HG03097 (cell line): ENCODE measurements around the gene ELP1.
"Not testable (repeated sequence)": the region's sequence is repeated elsewhere in the genome, so short reads cannot be mapped to it uniquely, and the experiment has no call there.

Experiments used
- ATAC-seq: cut with Tn5 transposase; IDR thresholded peaks from one replicate; pipeline ENCODE4 v1.9.1; 2021; ENCODE audit not compliant: unreplicated experiment, low FRiP score

Gene ELP1

DNA sequence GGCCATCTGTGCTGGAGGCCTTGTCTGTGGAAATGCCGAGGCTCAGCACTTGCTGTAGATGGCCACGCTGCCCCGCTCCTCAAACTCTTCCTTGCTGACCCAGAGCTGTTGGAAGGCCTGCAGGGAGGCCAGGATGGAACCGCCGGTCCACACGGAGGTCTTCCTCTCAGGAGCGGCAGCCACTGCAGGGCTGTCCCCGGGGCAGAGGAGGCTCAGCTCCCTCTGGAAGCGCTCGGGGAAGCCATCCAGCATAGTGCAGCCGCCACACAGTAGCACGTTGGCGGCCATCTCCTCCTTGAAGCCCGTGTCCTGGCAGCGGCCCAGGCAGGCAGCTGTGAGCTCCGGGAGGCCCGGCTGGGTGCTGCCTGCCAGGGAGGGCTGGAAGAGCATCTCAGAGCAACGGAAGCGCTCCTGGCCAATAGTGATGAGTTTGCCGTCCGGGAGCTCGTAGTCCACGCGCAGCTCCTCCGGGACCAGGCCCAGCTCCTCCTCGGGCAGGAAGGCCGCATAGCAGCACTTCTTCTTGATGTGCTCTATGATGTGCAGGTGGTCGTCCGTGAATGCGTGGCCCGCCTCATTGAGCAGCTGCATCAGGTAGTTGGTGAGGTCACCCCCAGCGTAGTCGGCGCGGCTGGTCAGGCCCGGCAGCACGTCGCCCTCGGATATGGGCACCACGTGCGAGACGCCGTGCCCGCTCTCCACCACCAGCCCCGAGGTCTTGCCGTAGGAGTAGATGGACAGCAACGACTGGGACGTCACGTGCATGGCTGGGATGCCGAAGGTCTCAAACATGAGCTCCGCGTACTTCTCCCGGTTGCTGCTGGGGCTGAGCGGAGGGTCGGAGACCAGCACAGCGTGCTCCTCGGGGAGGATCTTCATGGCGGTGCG, 79.0 kb downstream of the ELP1 start:
- ATAC-seq = no peak

GRCh38 chr9:108854094-108854493, 79.8 kb downstream of the ELP1 start:
- no peak for ATAC-seq

GRCh38 chr9:108852079-108852478, 81.8 kb downstream of the ELP1 start:
- ATAC-seq = no peak

DNA sequence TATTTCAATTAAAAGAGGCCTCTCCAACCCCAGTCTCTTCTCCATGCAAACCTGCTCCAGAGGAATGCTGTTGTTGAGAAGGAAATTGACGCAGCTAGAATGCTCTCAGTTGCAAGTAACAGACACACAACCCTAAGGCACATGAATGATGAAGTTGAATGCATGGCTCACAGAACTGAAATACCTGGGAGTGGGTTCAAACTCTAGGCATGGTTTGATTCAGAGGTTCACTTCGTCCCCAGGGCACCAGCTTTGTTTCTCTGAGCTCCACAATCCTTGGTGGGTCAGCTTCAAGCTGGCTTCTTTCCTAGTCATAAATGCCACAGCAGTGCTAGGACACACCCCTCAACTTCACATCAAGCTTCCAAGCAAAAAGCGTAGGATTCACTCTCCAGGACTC, 82.8 kb downstream of the ELP1 start:
- no peak for ATAC-seq

DNA sequence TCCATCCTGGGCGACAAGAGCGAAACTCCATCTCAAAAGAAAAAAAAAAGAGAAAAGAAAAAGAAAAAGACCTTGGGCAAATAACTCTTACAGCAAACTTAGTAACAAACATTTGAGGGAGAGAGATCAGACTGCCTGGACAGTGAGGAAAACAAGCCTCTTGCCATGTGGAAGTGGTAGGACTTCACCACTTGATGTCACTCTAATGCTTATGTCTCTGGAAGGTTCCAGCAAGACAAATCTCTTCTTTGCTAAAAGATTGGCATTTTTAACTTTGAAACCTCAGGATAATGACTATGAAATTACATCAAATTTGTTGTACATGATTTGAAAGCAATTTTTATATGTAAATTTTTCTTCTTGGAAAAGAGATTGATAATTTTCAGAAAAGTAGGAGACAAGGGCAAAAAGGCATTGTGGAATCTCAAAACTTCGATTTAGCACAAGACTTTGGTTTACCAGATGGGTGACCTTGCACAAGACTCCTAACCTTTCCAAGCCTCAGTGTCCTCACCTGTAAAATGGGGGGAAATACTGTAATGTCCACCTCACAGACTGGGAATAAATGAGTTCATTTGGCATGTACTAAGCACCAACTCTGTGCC, 83.5 kb downstream of the ELP1 start:
- ATAC-seq = no peak

- not testable (repeated sequence) for ATAC-seq
Measured at GRCh38 chr9:108848296-108848695, 85.6 kb downstream of the ELP1 start.

GRCh38 chr9:108845947-108846346, 88.0 kb downstream of the ELP1 start:
- no peak for ATAC-seq

DNA sequence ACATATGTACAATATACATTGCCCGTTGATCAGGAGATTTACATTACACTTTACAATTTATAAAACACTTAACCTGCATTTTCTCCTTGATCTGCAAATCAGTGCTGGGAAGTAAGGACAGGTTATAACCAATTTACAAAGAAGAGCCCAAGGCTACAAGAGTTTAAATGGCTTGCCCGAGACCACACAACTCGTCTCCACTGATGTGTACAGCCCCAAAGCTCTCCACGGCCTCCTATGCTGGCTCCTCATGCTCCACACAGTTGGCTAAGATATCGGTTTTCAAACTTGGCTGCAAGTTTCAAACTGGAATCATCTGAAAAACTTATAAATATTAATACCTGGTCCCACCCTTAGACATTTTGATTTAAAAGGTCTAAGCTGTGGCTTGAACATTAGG, 88.4 kb downstream of the ELP1 start:
- no peak for ATAC-seq

GRCh38 chr9:108844856-108845255, 89.1 kb downstream of the ELP1 start:
- no peak for ATAC-seq

- ATAC-seq = no peak
Measured at GRCh38 chr9:108844391-108844790, 89.5 kb downstream of the ELP1 start.

- no peak for ATAC-seq
Measured at GRCh38 chr9:108842610-108843295, 91.2 kb downstream of the ELP1 start.

GRCh38 chr9:108839561-108839960, 94.4 kb downstream of the ELP1 start:
- not testable (repeated sequence) for ATAC-seq

DNA sequence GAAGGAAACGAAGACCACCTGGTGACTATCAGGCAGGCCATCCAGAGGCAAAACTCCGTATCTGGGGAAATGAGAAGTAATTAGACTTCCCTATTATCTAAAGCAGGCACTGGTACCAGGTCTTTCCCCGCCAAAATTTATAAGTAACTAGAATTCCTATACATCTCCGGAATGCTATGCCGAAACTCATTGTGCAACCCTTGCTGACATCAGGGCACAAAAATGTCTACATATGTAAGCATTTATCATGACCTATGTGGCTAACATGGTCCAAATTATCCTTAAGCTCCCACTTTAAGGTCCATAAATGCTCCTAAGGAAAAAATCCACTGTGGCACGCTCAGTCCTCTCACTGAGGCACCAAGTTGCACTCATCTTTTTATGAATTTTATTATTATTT, 95.9 kb downstream of the ELP1 start:
- no peak for ATAC-seq

GRCh38 chr9:108837530-108837929, 96.4 kb downstream of the ELP1 start:
- no peak for ATAC-seq

- ATAC-seq = no peak
Measured at GRCh38 chr9:108836781-108837180, 97.1 kb downstream of the ELP1 start.

DNA sequence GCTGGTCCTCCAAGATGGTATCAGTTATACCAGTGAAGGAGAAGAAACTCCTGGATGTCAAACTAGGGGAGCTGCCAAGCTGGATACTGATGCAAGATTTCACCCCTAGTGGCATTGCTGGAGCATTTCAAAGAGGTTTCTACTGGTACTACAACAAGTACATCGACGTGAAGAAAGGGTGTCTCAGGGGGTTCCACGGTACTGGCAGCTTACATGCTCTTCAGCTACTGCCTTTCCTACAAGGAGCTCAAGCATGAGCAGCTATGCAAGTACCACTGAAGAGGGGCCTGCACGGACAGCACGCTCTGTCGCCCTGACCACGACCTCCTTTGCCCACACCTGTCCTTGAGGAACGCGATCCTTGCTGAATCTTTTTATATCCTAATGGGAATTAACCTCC, 97.6 kb downstream of the ELP1 start:
- ATAC-seq = no peak

- ATAC-seq = no peak
Measured at GRCh38 chr9:108835831-108836230, 98.1 kb downstream of the ELP1 start.

GRCh38 chr9:108834959-108835665, 98.8 kb downstream of the ELP1 start:
- no peak for ATAC-seq

GRCh38 chr9:108832179-108832500, 101.8 kb downstream of the ELP1 start:
- ATAC-seq = no peak

DNA sequence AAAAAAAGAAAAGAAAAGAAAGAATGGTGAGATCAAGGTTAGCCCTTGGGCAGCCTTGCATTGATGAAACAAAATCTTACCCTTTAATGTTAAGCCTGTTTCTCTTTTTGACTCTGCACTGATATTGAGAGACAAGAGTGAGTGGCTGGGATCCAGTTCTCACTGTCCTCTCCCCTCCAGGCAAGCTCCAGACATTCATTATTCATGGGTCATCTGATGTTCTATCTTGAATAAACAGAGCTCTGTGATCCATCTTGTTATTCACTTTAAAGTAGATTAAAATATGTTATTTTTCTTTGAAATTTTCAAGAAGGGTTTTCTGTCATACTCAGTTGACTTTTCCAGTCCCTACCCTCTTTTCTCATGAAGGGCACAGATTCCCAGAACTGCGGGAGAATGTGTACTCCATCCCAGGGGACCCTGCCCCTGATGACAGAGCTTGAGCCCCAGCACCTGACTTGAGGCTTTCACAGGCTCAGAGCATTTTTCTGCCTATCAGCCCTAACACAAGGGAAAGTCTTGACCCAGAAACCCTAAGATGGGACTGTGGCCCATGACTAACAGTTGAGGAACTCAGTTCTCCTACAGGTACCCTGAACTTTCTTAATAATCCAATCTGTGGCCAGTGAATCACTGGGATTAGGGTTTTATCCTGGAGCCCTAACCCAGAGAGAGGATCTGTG, 102.3 kb downstream of the ELP1 start:
- no peak for ATAC-seq

- ATAC-seq = no peak
Measured at GRCh38 chr9:108830272-108830671, 103.7 kb downstream of the ELP1 start.
